Dendritic cell treated with granulocyte-macrophage colony-stimulating factor and Interleukin-4, amounts not matched to agents 40 ng/mL and 50 ng/mL, for 4 days (primary cell): ENCODE results near the gene ARHGEF3.
A peak's percentile ranks its signal among the peaks of the same experiment; 100 is the strongest.

Source experiments
- H3K27ac Mint-ChIP-seq: one replicate; pipeline ENCODE4 v1.8.0; 2022; ENCODE audit warnings: mild to moderate bottlenecking, mixed read lengths
- H3K27me3 Mint-ChIP-seq: one replicate; pipeline ENCODE4 v1.8.0; 2022; ENCODE audit warnings: mild to moderate bottlenecking, mixed read lengths
- H3K36me3 Mint-ChIP-seq: one replicate; pipeline ENCODE4 v1.8.0; 2022; ENCODE audit warnings: low read depth, mixed read lengths
- H3K4me1 Mint-ChIP-seq: one replicate; pipeline ENCODE4 v1.8.0; 2022; ENCODE audit warnings: low read depth, mixed read lengths
- H3K4me3 Mint-ChIP-seq: one replicate; pipeline ENCODE4 v1.8.0; 2022; ENCODE audit warnings: mild to moderate bottlenecking, moderate library complexity, mixed read lengths
- H3K9me3 Mint-ChIP-seq: one replicate; pipeline ENCODE4 v1.8.0; 2022; ENCODE audit warnings: mixed read lengths
- intact Hi-C: fragments of 100-400 bp; cut with micrococcal nuclease; formaldehyde crosslinking; loops from one replicate; pipeline ENCODE4 v1.15.0; 2022

ARHGEF3 gene

DNA sequence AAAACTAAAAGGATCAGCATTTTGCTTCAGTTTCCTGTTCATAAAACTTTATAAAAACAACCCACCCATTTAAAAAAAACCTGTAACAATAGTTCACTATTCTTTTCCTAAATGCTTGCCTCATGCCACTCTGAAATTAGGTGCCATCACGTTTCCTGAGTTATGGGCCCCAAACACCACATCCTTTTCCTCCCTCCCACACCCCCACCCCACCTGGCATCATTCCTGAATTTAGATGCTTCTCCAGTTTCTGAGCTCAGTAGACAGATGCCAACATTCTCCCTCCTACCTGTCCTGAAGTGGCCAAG lies 11.9 kb upstream of the ARHGEF3 start:
- no peak overlapping the region for H3K4me3 Mint-ChIP-seq
- H3K36me3 Mint-ChIP-seq: no peaks in the 10 kb centered on the region
- intact Hi-C loops: no loop called here
- H3K9me3 Mint-ChIP-seq: no peaks in the 10 kb centered on the region
- H3K4me1 Mint-ChIP-seq: no peaks in the 10 kb centered on the region
- H3K27me3 Mint-ChIP-seq: peaks cover 17% of the 10 kb centered on the region
- no peak overlapping the region for H3K27ac Mint-ChIP-seq

GRCh38 chr3:56812754-56813652 lies 11.3 kb upstream of the ARHGEF3 start:
- intact Hi-C loops: no loop called here
- Mint-ChIP-seq H3K4me3 (no peak overlapping the region), H3K27ac (no peak overlapping the region), H3K27me3 (peaks cover 12% of the 10 kb centered on the region), H3K4me1 (no peaks in the 10 kb centered on the region), H3K36me3 (no peaks in the 10 kb centered on the region), H3K9me3 (no peaks in the 10 kb centered on the region)

DNA sequence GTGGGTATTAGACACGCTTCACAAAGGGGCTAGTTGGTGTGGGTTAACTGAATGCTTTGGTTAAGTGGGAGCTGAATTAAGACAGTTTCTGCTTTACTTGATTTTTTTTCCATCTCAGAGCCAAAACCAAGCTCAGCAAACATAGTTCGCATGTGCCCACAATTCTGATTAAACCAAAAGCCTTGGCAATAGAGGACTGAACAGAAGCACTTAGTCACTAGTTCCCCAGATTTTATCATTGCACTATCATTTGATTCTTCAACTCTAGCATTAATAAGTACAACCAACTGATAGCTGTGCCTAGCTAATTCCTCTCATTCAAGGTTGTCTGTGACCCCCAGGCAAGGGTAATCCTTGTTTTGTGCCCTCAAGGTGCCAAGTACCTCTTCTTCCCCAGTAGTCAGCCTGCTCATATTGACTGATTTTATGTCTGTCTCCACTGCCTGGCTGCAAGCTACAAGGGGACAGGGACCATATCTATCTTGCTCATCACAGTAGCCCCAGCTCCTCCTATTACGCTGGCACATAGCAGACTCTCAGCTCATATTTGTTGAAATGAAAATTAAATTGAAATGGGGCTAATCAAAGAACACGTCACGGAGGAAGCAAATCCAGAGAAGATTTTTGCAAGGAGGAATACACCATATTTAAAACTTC lies 9.9 kb upstream of the ARHGEF3 start:
- Mint-ChIP-seq H3K4me1 (no peaks in the 10 kb centered on the region), H3K36me3 (no peaks in the 10 kb centered on the region), H3K9me3 (no peaks in the 10 kb centered on the region), H3K27me3 (peaks cover 7% of the 10 kb centered on the region), H3K4me3 (no peak overlapping the region), H3K27ac (no peak overlapping the region)
- intact Hi-C loops: no loop called here

DNA sequence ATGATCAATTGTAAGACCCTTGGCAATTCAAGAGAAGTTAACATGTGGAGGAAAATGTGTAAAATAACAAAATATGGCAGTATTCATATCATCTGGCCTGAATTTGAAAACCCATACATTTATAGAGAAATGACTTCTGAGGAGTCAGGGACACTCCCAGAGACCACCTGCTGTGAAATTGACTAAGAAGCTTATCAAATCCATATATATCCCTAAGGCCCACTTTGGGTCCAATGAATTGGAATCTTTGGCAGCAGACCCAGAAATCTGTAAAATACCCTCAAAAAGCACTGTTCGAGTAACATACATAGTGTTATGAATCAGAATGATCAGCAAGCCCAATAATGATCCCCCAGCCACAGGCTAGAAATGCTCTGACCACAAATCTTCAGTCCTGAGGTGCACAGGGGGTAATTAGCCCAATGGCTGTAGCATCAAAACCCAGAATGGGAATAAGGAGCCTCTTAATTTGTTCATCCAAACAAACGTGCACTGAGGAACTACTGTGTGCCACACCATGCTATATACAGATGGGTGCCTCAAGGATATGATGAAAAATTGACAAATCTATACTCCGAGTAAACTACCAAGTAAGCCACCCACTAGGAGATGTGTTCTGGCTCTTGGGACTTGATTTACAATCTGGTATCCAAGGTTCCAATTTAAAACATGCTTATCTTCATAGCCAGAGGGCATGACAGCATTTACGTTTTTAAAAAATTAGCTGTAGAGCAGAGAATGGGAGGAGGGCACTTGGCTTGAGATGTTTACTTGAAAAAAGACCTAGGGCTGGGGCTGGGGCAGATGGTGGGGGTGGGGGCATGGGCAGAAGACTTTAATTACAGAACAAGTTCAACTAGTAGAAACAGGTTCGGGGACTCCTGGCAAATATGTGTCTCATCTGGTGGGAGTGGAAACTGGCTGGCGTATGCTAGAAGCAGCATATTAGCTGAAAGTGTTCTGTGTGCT lies 9.1 kb upstream of the ARHGEF3 start:
- no peaks in the 10 kb centered on the region for H3K4me1 Mint-ChIP-seq
- H3K4me3 Mint-ChIP-seq: no peak overlapping the region

GRCh38 chr3:56806407-56806806 lies 4.7 kb upstream of the ARHGEF3 start:
- H3K4me3 Mint-ChIP-seq: no peak overlapping the region
- H3K36me3 Mint-ChIP-seq: peaks cover 3% of the 10 kb centered on the region
- H3K27ac Mint-ChIP-seq: no peak overlapping the region
- H3K9me3 Mint-ChIP-seq: no peaks in the 10 kb centered on the region
- H3K27me3 Mint-ChIP-seq: peaks cover 2% of the 10 kb centered on the region
- peaks cover 6% of the 10 kb centered on the region for H3K4me1 Mint-ChIP-seq
- intact Hi-C loops: no loop called here

More for the DNA sequence above, 9.1 kb upstream of the ARHGEF3 start:
- Mint-ChIP-seq H3K9me3 (no peaks in the 10 kb centered on the region), H3K27me3 (peaks cover 7% of the 10 kb centered on the region), H3K36me3 (no peaks in the 10 kb centered on the region), H3K27ac (no peak overlapping the region)
- intact Hi-C loops: no loop called here

DNA sequence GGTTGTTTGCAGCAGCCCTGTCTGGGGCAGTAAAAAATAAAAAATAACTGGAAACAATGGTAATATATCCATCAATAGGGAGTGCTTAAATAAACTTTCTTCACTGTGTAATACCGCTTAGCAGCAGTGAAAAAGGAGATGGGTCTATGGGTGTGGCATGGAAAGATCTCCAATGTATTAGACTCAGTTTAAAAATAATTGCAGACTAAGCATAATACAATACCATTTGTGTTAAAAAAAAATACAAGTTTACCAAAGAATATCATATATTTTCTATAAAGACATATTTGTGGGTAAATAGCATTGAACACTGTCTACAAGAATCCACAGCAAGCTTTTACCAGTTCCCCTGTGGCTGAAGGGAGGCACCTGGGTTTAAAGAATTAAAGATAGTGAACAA lies 1.0 kb upstream of the ARHGEF3 start:
- Mint-ChIP-seq H3K27ac (no peak overlapping the region), H3K4me1 (peaks cover 22% of the 10 kb centered on the region), H3K4me3 (no peak overlapping the region), H3K36me3 (peaks cover 8% of the 10 kb centered on the region), H3K9me3 (no peaks in the 10 kb centered on the region), H3K27me3 (peaks cover 2% of the 10 kb centered on the region)
- intact Hi-C loops: no loop called here

DNA sequence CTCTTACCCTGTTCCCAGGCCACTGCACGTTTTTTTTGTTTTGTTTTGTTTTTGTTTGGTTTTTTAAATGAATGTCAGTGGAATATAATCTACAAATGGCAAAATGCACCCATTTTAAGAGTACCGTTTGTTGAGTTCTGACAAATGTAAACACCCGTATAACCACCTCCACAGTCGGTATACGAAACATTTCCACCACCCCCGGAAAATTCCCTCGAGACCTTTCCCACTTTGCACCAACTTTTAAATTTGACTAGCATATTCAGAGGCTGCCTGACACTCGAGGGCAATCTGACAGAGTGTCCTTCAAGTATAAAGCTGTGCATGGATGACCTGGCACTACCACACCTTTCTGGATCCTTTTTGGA lies 613 bp upstream of the ARHGEF3 start:
- Mint-ChIP-seq H3K27ac (peak overlapping the region; percentile 68), H3K4me3 (peak overlapping the region; percentile 94), H3K36me3 (peaks cover 8% of the 10 kb centered on the region), H3K4me1 (peaks cover 22% of the 10 kb centered on the region), H3K9me3 (no peaks in the 10 kb centered on the region), H3K27me3 (peaks cover 2% of the 10 kb centered on the region)
- intact Hi-C loops: no loop called here

- peaks cover 2% of the 10 kb centered on the region for H3K27me3 Mint-ChIP-seq
- peaks cover 29% of the 10 kb centered on the region for H3K4me1 Mint-ChIP-seq
- intact Hi-C loops: loop anchor here (2.0 kb wide), 1 partner anchor 188 kb away; no protein-coding TSS in a partner anchor
- H3K4me3 Mint-ChIP-seq: peak overlapping the region; percentile 94
- peaks cover 8% of the 10 kb centered on the region for H3K36me3 Mint-ChIP-seq
- no peaks in the 10 kb centered on the region for H3K9me3 Mint-ChIP-seq
- peak overlapping the region; percentile 68 for H3K27ac Mint-ChIP-seq
These were observed 702 bp downstream of the ARHGEF3 start for GRCh38 chr3:56800832-56801661.

DNA sequence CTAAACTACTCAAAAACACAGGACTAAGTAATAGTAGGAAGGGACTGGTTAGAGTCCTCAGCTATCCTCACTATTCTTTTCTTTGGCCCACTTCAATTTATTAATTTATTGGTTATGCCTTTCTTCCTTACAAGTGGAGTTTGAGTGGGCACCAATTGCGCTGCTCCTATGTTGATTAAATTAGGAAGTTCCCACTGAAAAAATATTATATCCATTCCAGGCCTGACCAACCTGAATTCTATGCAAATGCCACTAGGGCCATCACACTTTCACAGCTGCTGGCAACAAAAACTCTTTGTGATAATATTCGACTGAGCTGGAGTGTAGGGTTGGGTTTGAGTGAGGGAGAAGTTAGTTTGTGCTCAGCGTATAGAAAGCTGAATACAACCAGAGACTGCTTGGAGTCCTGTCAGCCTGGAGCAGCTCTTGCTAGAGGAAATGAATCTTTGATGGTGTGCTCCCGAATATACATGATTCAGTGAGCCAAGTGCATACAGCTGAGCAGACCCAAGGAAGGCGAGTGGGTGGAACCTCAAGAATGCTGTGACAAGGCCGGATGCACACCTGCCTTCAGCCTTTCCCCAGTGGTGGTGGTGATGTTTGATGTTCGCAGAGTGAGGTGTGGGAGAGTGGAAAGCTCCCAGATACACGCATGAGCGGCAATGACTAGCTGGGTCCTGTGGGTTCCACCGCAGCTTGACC lies 1.5 kb downstream of the ARHGEF3 start:
- peaks cover 8% of the 10 kb centered on the region for H3K36me3 Mint-ChIP-seq
- intact Hi-C loops: loop anchor here (2.0 kb wide), 1 partner anchor 189 kb away; no protein-coding TSS in a partner anchor
- H3K9me3 Mint-ChIP-seq: no peaks in the 10 kb centered on the region

GRCh38 chr3:56799251-56799882 lies 2.4 kb downstream of the ARHGEF3 start:
- Mint-ChIP-seq H3K4me1 (peaks cover 43% of the 10 kb centered on the region), H3K4me3 (peak overlapping the region; percentile 39), H3K36me3 (peaks cover 8% of the 10 kb centered on the region), H3K9me3 (no peaks in the 10 kb centered on the region), H3K27me3 (peaks cover 2% of the 10 kb centered on the region), H3K27ac (no peak overlapping the region)
- intact Hi-C loops: loop anchor here (1.0 to 2.0 kb wide), 2 partner anchors 47 to 97 kb away; no protein-coding TSS in a partner anchor

More for the DNA sequence above, 1.5 kb downstream of the ARHGEF3 start:
- peaks cover 2% of the 10 kb centered on the region for H3K27me3 Mint-ChIP-seq
- peak overlapping the region; percentile 94 for H3K4me3 Mint-ChIP-seq
- peaks cover 37% of the 10 kb centered on the region for H3K4me1 Mint-ChIP-seq
- peak overlapping the region; percentile 11 for H3K27ac Mint-ChIP-seq

GRCh38 chr3:56796996-56797395 lies 4.8 kb downstream of the ARHGEF3 start:
- Mint-ChIP-seq H3K36me3 (peaks cover 14% of the 10 kb centered on the region), H3K4me1 (peaks cover 49% of the 10 kb centered on the region), H3K4me3 (no peak overlapping the region), H3K27ac (no peak overlapping the region), H3K27me3 (peaks cover 1% of the 10 kb centered on the region), H3K9me3 (no peaks in the 10 kb centered on the region)
- intact Hi-C loops: loop anchor here (2.0 kb wide), 1 partner anchor 14 kb away; no protein-coding TSS in a partner anchor

DNA sequence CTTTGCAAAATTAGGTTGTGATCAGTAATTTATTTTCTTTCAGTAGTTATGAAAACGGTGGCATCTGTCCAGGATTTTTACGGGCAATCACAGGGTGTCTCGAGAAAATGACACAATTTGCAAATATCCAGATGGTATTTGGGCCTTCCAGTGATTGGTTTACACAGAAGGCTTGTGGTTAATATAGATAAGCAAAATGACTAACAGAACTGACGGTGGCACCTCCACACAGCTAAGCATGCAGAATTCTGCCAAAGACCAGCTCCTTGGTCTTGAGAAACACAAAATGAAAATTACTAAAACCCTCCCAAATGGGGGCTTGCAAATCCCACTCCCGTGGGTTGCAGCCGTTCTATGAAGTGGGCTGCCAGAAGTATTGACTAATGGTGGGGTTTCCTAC lies 5.5 kb downstream of the ARHGEF3 start:
- Mint-ChIP-seq H3K27me3 (no peaks in the 10 kb centered on the region), H3K4me1 (peaks cover 53% of the 10 kb centered on the region), H3K36me3 (peaks cover 9% of the 10 kb centered on the region), H3K9me3 (no peaks in the 10 kb centered on the region), H3K4me3 (no peak overlapping the region), H3K27ac (peak overlapping the region; percentile 37)
- intact Hi-C loops: loop anchor here (2.0 kb wide), 1 partner anchor 13 kb away; no protein-coding TSS in a partner anchor
